ENCODE measurements around the gene PLEKHB2. TPM values are rescaled to one million over a fixed set of nuclear protein-coding genes. Genes with fewer than 3 reads are reported as not detected.

PLEKHB2 gene
- total RNA-seq, 1 experiment from 2014 or later: 72.0 TPM

DNA sequence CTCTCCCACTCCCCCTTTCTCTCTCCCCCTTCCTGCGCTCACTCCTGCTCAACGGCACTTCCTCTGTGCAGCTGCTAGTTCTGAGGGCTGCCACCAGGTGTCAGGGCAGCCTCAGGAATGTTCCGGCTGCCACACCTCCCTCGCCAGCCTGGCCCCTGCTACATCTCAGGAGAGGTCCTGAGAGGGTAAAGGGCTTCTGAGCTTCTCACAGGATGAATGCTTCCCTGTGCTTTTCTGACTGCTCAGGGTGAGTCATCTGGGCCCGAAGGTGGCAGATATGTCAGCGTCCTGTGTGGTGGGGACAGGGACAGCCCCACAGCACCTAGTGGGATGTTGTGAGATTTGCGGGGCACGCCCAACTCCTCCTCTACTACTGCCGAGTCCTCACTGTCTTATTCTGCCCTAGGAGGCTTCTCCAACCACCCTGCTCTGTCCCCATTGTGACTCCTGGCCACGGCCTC is 49.0 kb downstream of the PLEKHB2 start:
- POLR2A ChIA-PET: no interaction called here
- no peaks in the 10 kb centered on the region for H3K27me3 ChIP-seq (ENCODE audit: control insufficient read depth, insufficient read depth, low read length)
- CTCF ChIA-PET: interaction anchor here (0.5 to 1.2 kb wide), 4 partner anchors 10 to 518 kb away, joined by 3 to 14 read pairs (median 7); no protein-coding TSS in a partner anchor
- intact Hi-C loops (cut with micrococcal nuclease; ENCODE audit: unreplicated experiment): loop anchor here (1.0 to 5.0 kb wide), 3 partner anchors 181 to 518 kb away; no protein-coding TSS in a partner anchor
- no peak for TF ChIP-seq TCF7L2 (IDR thresholded peaks at IDR 0.05; ENCODE audit: low read depth, low read length)
- no peak for TF ChIP-seq SIN3A (IDR thresholded peaks at IDR 0.05; ENCODE audit: borderline replicate concordance, insufficient read depth, low read depth, low read length)
- no peak for TF ChIP-seq REST (IDR thresholded peaks at IDR 0.05; ENCODE audit: insufficient read depth in 1 of 2, low read depth in 2 of 2, low read length in 1 of 2)
- TF ChIP-seq POLR2AphosphoS5 (IDR thresholded peaks at IDR 0.05; ENCODE audit: low read depth, low read length): no peak
- TF ChIP-seq, protein P1, sequence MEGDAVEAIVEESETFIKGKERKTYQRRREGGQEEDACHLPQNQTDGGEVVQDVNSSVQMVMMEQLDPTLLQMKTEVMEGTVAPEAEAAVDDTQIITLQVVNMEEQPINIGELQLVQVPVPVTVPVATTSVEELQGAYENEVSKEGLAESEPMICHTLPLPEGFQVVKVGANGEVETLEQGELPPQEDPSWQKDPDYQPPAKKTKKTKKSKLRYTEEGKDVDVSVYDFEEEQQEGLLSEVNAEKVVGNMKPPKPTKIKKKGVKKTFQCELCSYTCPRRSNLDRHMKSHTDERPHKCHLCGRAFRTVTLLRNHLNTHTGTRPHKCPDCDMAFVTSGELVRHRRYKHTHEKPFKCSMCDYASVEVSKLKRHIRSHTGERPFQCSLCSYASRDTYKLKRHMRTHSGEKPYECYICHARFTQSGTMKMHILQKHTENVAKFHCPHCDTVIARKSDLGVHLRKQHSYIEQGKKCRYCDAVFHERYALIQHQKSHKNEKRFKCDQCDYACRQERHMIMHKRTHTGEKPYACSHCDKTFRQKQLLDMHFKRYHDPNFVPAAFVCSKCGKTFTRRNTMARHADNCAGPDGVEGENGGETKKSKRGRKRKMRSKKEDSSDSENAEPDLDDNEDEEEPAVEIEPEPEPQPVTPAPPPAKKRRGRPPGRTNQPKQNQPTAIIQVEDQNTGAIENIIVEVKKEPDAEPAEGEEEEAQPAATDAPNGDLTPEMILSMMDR (IDR thresholded peaks at IDR 0.05): peak; percentile 91
- H3K36me3 ChIP-seq (ENCODE audit: control insufficient read depth, insufficient read depth, low read length): peaks cover 2% of the 10 kb centered on the region; the same call in 1 of the 2 replicates
- DNase-seq (ENCODE audit: low read depth, low spot score): peak; percentile 38
- in situ Hi-C loops (cut with HindIII; ENCODE audit: low pct_unique_long_range_greater_than_20kb, low sequenced_read_pairs): no loop called here
- H3K4me1 ChIP-seq (ENCODE audit: control insufficient read depth, insufficient read depth, low read length): no peaks in the 10 kb centered on the region; the same call in 1 of the 2 replicates
- H3K9me3 ChIP-seq (ENCODE audit: control insufficient read depth, insufficient read depth, low read depth, low read length): no peaks in the 10 kb centered on the region
- no peak overlapping the region for H3K27ac ChIP-seq (ENCODE audit: low read length)
- no TSS peak for BruUV-seq (replicated peaks)
- ATAC-seq: peak; percentile 92
- no peak overlapping the region for H3K4me3 ChIP-seq (ENCODE audit: low read depth in 2 of 2, low read length in 2 of 2)

DNA sequence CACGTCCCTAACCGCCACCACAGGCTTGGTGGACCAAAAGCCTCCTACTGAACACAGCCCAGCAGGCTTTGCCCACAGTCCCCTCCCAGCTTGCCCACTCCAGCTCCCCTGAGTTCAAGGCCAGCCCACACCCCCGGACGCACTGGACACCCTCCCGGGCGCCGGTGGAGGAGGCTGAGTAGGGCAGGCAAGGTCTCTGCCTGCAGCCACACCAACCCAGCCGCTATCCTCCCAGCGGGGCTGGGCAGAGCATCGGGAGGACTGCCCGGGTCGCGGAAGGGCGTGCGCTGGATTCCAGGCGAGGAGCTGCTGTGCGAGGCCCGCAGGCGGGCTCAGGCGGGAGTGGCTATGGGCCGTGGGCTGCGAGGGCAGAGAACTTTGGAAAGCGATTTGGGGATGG is 49.5 kb downstream of the PLEKHB2 start:
- ATAC-seq: no peak
- no peak for DNase-seq (ENCODE audit: low read depth, low spot score)
- no peaks in the 10 kb centered on the region for H3K27me3 ChIP-seq (ENCODE audit: control insufficient read depth, insufficient read depth, low read length)
- ChIA-PET CTCF (interaction anchor here (1.0 to 1.2 kb wide), 2 partner anchors 181 to 518 kb away, joined by 5 to 14 read pairs; no protein-coding TSS in a partner anchor), POLR2A (no interaction called here)
- no peaks in the 10 kb centered on the region for H3K9me3 ChIP-seq (ENCODE audit: control insufficient read depth, insufficient read depth, low read depth, low read length)
- intact Hi-C loops (cut with micrococcal nuclease; ENCODE audit: unreplicated experiment) (loop anchor here (1.0 to 5.0 kb wide), 3 partner anchors 181 to 518 kb away; no protein-coding TSS in a partner anchor), in situ Hi-C loops (cut with HindIII; ENCODE audit: low pct_unique_long_range_greater_than_20kb, low sequenced_read_pairs) (no loop called here)
- H3K4me1 ChIP-seq (ENCODE audit: control insufficient read depth, insufficient read depth, low read length): no peaks in the 10 kb centered on the region; the same call in 1 of the 2 replicates
- H3K4me3 ChIP-seq (ENCODE audit: low read depth in 2 of 2, low read length in 2 of 2): no peak overlapping the region
- TF ChIP-seq, protein P1 (IDR thresholded peaks at IDR 0.05): no peak
- no peak for TF ChIP-seq REST (IDR thresholded peaks at IDR 0.05; ENCODE audit: insufficient read depth in 1 of 2, low read depth in 2 of 2, low read length in 1 of 2)
- TF ChIP-seq SIN3A (IDR thresholded peaks at IDR 0.05; ENCODE audit: borderline replicate concordance, insufficient read depth, low read depth, low read length): no peak
- no TSS peak for BruUV-seq (replicated peaks)
- H3K36me3 ChIP-seq (ENCODE audit: control insufficient read depth, insufficient read depth, low read length): no peaks in the 10 kb centered on the region
- no peak overlapping the region for H3K27ac ChIP-seq (ENCODE audit: low read length)

Data from Panc1 (cell line).